Measurements from ENCODE around the gene AGBL1.

The AGBL1 gene

DNA sequence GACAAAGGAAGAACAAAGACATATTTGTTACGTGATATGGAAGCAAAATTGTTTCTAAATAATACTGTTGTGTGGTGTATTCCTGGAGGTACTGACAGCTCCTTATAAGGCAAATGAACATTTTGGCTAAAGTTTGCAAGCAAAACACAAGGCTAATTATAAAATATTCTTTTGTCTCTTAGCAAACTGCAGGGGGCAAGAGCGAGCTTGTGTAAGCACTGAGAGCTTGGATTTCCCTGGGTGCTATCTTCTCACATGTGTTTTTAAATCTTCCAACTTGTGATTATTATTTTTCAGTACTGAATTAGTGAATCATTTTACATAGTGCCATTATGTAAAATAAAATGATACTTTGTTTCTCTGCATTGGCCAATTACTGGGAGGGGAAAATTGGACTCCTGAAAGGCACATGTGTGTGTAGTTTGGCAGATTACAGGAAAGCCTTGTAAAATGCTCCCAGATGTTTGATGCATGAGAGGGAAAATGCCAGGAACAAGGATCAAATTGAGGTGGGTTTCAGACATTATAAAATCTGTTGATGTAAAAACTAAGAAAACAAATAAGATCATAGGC lies 611.5 kb downstream of the AGBL1 start:
- H3K27ac Mint-ChIP-seq = no peak overlapping the region

DNA sequence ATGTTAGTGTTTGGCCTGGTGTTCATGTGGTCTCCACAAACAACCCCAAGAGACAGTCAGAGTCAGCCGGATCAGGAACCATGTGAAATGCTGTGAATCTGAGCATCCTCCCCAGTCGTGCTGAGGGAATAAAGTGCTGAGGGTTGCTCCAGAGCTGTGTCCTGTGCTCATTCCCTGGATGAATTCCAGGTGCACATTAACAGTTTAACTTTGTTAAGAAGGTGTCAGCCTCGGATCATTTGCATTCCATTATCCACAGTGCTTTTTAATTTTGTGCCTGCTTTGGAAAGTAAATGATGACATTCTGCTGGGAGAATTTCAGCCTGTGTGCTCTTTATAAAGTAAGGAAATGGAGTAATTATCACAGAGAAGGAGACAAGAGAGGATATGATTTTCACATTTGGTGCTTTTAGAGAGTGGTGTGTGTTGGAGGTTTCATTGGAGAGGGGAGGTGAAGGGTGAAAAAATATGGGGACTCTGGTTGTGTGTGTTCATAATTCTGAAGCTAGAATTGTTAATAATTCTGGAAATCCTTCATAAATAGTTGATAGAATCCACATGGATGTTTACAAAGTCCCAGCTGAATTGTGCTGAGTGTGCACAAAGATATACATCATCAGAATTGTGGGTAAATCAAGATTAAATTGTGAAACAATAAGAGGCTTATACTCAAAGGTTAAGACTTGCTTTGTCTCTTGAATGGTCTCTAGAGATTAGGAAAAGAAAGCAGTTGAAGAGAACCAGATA lies 621.4 kb downstream of the AGBL1 start:
- DNase-seq = no peak
- H3K27me3 Mint-ChIP-seq = no peaks in the 10 kb centered on the region
- H3K9me3 Mint-ChIP-seq = no peaks in the 10 kb centered on the region
- H3K4me3 Mint-ChIP-seq = no peak overlapping the region
- no peaks in the 10 kb centered on the region for H3K36me3 Mint-ChIP-seq
- H3K4me1 Mint-ChIP-seq = no peaks in the 10 kb centered on the region
- CTCF ChIA-PET = no interaction called here
- no peak overlapping the region for H3K27ac Mint-ChIP-seq

More for the DNA sequence above, 611.5 kb downstream of the AGBL1 start:
- no peak overlapping the region for H3K4me3 Mint-ChIP-seq
- no peaks in the 10 kb centered on the region for H3K9me3 Mint-ChIP-seq
- CTCF ChIA-PET = interaction anchor here (0.9 kb wide), 1 partner anchor 51 kb away, joined by 4 read pairs; no protein-coding TSS in a partner anchor
- H3K4me1 Mint-ChIP-seq = no peaks in the 10 kb centered on the region
- no peaks in the 10 kb centered on the region for H3K36me3 Mint-ChIP-seq
- DNase-seq = no peak
- H3K27me3 Mint-ChIP-seq = no peaks in the 10 kb centered on the region

DNA sequence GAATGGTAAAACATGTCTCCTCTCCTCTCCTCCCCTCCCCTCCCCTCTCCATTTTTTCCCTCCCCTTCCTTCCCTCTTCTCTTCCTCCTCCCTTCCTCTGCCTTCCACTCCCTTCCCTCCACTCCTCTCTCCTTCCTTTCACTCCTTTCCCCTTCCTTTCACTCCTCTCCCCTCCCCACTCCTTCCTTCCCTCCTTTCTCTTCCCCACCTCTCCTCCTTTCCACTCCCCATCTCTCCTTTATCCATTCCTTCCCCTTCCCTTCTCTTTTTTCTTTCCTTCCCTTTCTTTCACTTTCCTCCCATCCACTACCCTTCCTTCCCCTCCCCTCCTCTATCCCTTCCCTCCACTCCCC lies 621.9 kb downstream of the AGBL1 start:
- H3K36me3 Mint-ChIP-seq = no peaks in the 10 kb centered on the region
- no peaks in the 10 kb centered on the region for H3K9me3 Mint-ChIP-seq
- no peak overlapping the region for H3K27ac Mint-ChIP-seq
- DNase-seq = no peak
- H3K4me1 Mint-ChIP-seq = no peaks in the 10 kb centered on the region
- CTCF ChIA-PET = no interaction called here
- H3K4me3 Mint-ChIP-seq = no peak overlapping the region
- H3K27me3 Mint-ChIP-seq = no peaks in the 10 kb centered on the region

GRCh38 chr15:86706813-86707212 lies 627.1 kb downstream of the AGBL1 start:
- Mint-ChIP-seq H3K4me1 (no peaks in the 10 kb centered on the region), H3K27me3 (no peaks in the 10 kb centered on the region), H3K36me3 (no peaks in the 10 kb centered on the region), H3K9me3 (no peaks in the 10 kb centered on the region), H3K4me3 (no peak overlapping the region), H3K27ac (no peak overlapping the region)
- CTCF ChIA-PET = no interaction called here
- no peak for DNase-seq

- Mint-ChIP-seq H3K27me3 (no peaks in the 10 kb centered on the region), H3K36me3 (no peaks in the 10 kb centered on the region), H3K9me3 (no peaks in the 10 kb centered on the region), H3K4me1 (no peaks in the 10 kb centered on the region), H3K27ac (no peak overlapping the region), H3K4me3 (no peak overlapping the region)
- CTCF ChIA-PET = no interaction called here
- no peak for DNase-seq
These were observed 631.8 kb downstream of the AGBL1 start for GRCh38 chr15:86711476-86711875.

DNA sequence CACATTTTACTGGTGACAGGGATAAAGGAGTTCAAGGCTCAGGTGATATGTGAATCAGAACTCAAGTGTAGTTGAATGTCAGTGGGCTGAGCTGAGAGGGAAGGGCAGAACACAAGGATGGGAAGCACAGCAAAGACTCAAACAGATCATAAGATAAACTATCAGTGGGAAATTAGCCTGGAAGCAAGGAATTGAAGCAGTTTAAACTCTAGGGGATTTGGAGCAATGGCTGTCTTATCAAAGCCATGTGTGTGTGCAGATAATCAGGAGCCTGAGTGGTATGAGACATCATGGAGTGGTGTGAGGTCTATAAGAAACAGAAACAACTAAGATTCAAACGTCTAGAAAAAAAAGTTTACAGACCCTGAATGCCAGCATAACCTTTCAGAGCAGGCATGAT lies 634.6 kb downstream of the AGBL1 start:
- H3K4me1 Mint-ChIP-seq = no peaks in the 10 kb centered on the region
- CTCF ChIA-PET = interaction anchor here (1.3 kb wide), 1 partner anchor 28 kb away, joined by 3 read pairs; no protein-coding TSS in a partner anchor
- no peak for DNase-seq

GRCh38 chr15:86725628-86726027 lies 646.0 kb downstream of the AGBL1 start:
- CTCF ChIA-PET = interaction anchor here (0.7 kb wide), 1 partner anchor 17 kb away, joined by 3 read pairs; no protein-coding TSS in a partner anchor
- no peak for DNase-seq
- H3K9me3 Mint-ChIP-seq = peaks cover 2% of the 10 kb centered on the region
- no peaks in the 10 kb centered on the region for H3K36me3 Mint-ChIP-seq
- no peaks in the 10 kb centered on the region for H3K4me1 Mint-ChIP-seq
- no peak overlapping the region for H3K27ac Mint-ChIP-seq
- H3K27me3 Mint-ChIP-seq = no peaks in the 10 kb centered on the region
- H3K4me3 Mint-ChIP-seq = no peak overlapping the region

More for the DNA sequence above, 634.6 kb downstream of the AGBL1 start:
- Mint-ChIP-seq H3K27me3 (no peaks in the 10 kb centered on the region), H3K4me3 (no peak overlapping the region), H3K27ac (no peak overlapping the region), H3K36me3 (no peaks in the 10 kb centered on the region), H3K9me3 (no peaks in the 10 kb centered on the region)

DNA sequence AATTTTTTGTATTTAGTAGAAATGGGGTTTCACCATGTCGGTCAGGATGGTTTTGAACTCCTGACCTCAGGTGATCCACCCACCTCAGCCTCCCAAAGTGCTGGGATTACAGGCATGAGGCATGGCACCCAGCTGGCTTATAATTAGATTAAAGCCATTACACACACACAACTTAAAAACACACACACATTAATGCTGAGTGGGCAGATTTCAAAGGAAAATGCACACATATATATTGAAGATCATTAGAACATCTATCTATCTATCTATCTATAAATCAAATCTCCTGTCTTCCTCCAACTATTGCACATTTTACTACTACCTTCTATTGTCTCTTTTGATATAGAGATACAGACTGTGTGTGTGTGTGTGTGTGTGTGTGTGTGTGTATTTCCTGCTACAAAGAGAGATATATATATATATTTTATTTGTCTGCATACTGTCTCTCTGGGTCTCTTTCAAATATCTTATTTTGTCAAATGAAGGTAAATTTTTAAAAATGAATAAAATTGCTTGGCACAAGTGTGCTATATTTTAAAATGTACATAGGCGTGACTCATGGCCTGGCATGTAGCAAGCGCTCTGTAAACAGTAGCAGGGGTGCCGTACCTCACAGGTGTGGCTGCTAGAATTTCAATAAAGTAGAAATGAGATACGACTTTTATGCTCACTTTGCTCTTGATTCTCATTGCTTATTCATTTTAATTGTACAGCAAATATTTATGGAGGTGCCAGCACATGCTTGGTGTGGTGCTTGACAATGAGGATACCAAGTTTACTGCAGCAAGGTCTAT lies 655.8 kb downstream of the AGBL1 start:
- no peaks in the 10 kb centered on the region for H3K9me3 Mint-ChIP-seq
- H3K36me3 Mint-ChIP-seq = no peaks in the 10 kb centered on the region
- no peak overlapping the region for H3K27ac Mint-ChIP-seq
- H3K4me3 Mint-ChIP-seq = no peak overlapping the region
- CTCF ChIA-PET = no interaction called here
- H3K4me1 Mint-ChIP-seq = no peaks in the 10 kb centered on the region
- DNase-seq = no peak
- no peaks in the 10 kb centered on the region for H3K27me3 Mint-ChIP-seq

DNA sequence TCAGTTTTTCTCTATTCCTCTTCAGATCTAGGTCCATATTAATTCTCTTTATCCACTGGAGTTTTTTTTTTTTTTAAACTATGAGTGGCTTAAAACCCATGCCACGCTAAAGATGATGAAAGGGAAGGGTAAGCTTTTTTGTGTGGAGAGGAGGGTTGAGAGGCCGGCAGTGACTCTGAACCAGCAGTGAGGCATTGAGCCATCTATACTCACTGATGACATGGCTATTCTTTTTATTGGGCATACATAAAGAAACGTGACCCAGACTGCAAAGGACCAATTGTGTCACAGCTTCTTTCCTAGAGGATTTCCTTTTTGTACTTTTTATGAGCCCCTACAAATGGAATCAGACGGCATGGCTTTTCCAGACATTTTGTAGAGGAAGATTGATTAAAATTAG lies 662.2 kb downstream of the AGBL1 start:
- Mint-ChIP-seq H3K36me3 (no peaks in the 10 kb centered on the region), H3K27ac (no peak overlapping the region), H3K4me3 (no peak overlapping the region), H3K27me3 (peaks cover 4% of the 10 kb centered on the region), H3K9me3 (no peaks in the 10 kb centered on the region), H3K4me1 (no peaks in the 10 kb centered on the region)
- DNase-seq = no peak
- CTCF ChIA-PET = interaction anchor here (0.7 to 6.6 kb wide), 5 partner anchors 27 to 510 kb away, joined by 3 to 79 read pairs (median 4); no protein-coding TSS in a partner anchor

GRCh38 chr15:86743283-86743903 lies 663.7 kb downstream of the AGBL1 start:
- H3K4me3 Mint-ChIP-seq = no peak overlapping the region
- H3K27me3 Mint-ChIP-seq = peaks cover 4% of the 10 kb centered on the region
- CTCF ChIA-PET = interaction anchor here (0.6 to 6.6 kb wide), 15 partner anchors 11 to 885 kb away, joined by 3 to 79 read pairs (median 4); no protein-coding TSS in a partner anchor
- peak; percentile 63 for DNase-seq
- H3K36me3 Mint-ChIP-seq = no peaks in the 10 kb centered on the region
- H3K4me1 Mint-ChIP-seq = no peaks in the 10 kb centered on the region
- no peak overlapping the region for H3K27ac Mint-ChIP-seq
- H3K9me3 Mint-ChIP-seq = no peaks in the 10 kb centered on the region

GRCh38 chr15:86744198-86744780 lies 664.6 kb downstream of the AGBL1 start:
- CTCF ChIA-PET = interaction anchor here (0.8 to 6.6 kb wide), 8 partner anchors 12 to 513 kb away, joined by 3 to 79 read pairs (median 4); no protein-coding TSS in a partner anchor
- Mint-ChIP-seq H3K36me3 (no peaks in the 10 kb centered on the region), H3K27ac (no peak overlapping the region), H3K27me3 (peaks cover 4% of the 10 kb centered on the region), H3K4me3 (no peak overlapping the region), H3K9me3 (no peaks in the 10 kb centered on the region), H3K4me1 (no peaks in the 10 kb centered on the region)
- no peak for DNase-seq

DNA sequence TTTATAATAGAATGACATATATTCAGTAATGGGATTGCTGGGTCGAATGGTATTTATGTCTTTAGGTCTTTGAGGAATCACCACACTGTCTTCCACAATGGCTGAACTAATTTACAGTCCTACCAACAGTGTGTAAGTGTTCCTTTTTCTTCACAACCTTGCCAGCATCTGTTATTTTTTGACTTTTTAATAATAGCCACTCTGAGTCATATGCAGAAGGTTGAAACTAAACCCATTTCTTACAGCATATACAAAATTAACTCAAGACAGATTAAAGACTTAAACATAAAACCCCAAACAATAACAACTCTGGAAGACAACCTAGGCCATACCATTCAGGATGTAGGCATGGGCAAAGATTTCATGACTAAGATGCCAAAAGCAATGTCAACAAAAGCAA lies 671.4 kb downstream of the AGBL1 start:
- no peaks in the 10 kb centered on the region for H3K27me3 Mint-ChIP-seq
- H3K27ac Mint-ChIP-seq = no peak overlapping the region
- no peaks in the 10 kb centered on the region for H3K36me3 Mint-ChIP-seq
- H3K4me3 Mint-ChIP-seq = no peak overlapping the region
- DNase-seq = no peak
- no peaks in the 10 kb centered on the region for H3K4me1 Mint-ChIP-seq
- no peaks in the 10 kb centered on the region for H3K9me3 Mint-ChIP-seq
- CTCF ChIA-PET = no interaction called here

DNA sequence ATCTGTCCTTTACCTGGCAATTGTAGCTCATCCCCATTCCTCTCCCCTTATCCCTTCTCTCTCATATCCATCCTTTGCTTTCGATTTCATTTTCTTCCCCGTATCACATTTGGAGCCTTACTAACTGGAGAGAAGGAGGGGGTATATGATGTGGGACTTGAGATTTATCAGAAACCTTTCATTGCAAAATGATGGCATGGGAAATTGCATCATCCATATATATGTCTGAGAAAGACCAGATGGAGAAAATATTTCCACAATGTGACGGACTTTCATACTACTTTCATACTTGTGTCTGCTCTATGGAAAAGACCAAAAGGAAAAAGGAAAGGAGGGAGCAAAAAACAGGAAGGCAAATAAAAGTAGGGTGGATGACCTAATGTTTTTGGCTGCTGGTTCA lies 675.2 kb downstream of the AGBL1 start:
- H3K27ac Mint-ChIP-seq = no peak overlapping the region
- H3K27me3 Mint-ChIP-seq = no peaks in the 10 kb centered on the region
- no peak overlapping the region for H3K4me3 Mint-ChIP-seq
- H3K36me3 Mint-ChIP-seq = no peaks in the 10 kb centered on the region
- DNase-seq = no peak
- H3K4me1 Mint-ChIP-seq = no peaks in the 10 kb centered on the region
- H3K9me3 Mint-ChIP-seq = no peaks in the 10 kb centered on the region
- CTCF ChIA-PET = no interaction called here

GRCh38 chr15:86756688-86757087 lies 677.0 kb downstream of the AGBL1 start:
- no peaks in the 10 kb centered on the region for H3K4me1 Mint-ChIP-seq
- H3K4me3 Mint-ChIP-seq = no peak overlapping the region
- CTCF ChIA-PET = no interaction called here
- H3K36me3 Mint-ChIP-seq = no peaks in the 10 kb centered on the region
- no peak overlapping the region for H3K27ac Mint-ChIP-seq
- no peaks in the 10 kb centered on the region for H3K9me3 Mint-ChIP-seq
- DNase-seq = no peak
- H3K27me3 Mint-ChIP-seq = no peaks in the 10 kb centered on the region
